Osteocyte (in vitro differentiated cells): ENCODE measurements around the gene CLPSL1. TPM values are rescaled to one million over a fixed set of nuclear protein-coding genes. Genes with fewer than 3 reads are reported as not detected.

Experiments used
- DNase-seq: peaks from one replicate; pipeline ENCODE4 v3.0.0; 2021; ENCODE audit warnings: mixed read lengths; ENCODE audit not compliant: unreplicated experiment; ENCODE audit errors: extremely low spot score
- H3K27ac Mint-ChIP-seq: one replicate; pipeline ENCODE4 v1.8.0; 2021; ENCODE audit warnings: mild to moderate bottlenecking, mixed read lengths; ENCODE audit not compliant: unreplicated experiment
- H3K27me3 Mint-ChIP-seq: one replicate; pipeline ENCODE4 v1.8.0; 2021; ENCODE audit warnings: mixed read lengths; ENCODE audit not compliant: unreplicated experiment
- H3K36me3 Mint-ChIP-seq: one replicate; pipeline ENCODE4 v1.8.0; 2021; ENCODE audit warnings: mixed read lengths; ENCODE audit not compliant: unreplicated experiment
- H3K4me1 Mint-ChIP-seq: one replicate; pipeline ENCODE4 v1.8.0; 2021; ENCODE audit warnings: mixed read lengths; ENCODE audit not compliant: unreplicated experiment
- H3K4me3 Mint-ChIP-seq: one replicate; pipeline ENCODE4 v1.8.0; 2021; ENCODE audit warnings: mild to moderate bottlenecking, moderate library complexity, mixed read lengths; ENCODE audit not compliant: unreplicated experiment
- H3K9me3 Mint-ChIP-seq: one replicate; pipeline ENCODE4 v1.8.0; 2021; ENCODE audit warnings: mixed read lengths; ENCODE audit not compliant: unreplicated experiment
- total RNA-seq: library from RNA; stranded (reverse); gene quantifications from 2 replicates; pipeline ENCODE4 v1.2.1, GENCODE V29; 2021
- TF ChIP-seq, protein P1 (sequence below): fragments of 200-600 bp; sonication (generic); IDR thresholded peaks from 2 replicates; pipeline ENCODE4 v1.5.0; 2021; ENCODE audit warnings: antibody characterized with exemption, mild to moderate bottlenecking, moderate library complexity

Gene CLPSL1
- total RNA-seq, 1 donor from 2014 or later: not detected

DNA sequence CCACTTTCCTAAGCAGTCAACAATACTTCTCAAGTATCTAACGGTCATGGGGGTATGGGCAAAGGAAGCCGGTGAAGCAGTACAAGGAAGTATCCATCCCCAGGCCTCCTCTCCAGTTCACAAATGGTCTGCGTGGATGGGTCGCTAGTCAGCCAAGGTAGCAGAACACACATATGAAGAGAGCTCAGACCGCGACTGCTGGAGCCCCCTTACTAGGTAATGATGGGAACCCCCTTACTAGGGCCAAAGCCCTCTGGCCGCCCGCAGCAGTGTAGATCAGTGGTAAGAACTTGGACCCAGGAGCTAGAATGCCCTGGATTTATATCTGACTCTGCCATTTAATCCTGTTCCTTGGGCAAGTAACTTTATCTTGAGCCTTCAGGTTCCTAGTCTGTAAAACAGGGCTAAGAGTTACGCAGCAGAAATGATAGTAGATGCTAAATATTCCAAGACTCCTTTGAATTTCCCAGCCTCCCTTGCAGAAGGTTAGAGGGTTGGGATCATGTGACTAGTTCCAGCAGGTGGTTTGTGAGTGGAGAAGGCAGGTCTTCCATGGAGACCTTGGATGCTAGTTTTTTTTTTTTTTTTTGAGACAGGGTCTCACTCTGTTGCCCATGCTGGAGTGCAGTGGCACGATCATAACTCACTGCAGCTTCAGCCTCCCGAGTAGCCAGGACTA lies 6.6 kb upstream of the CLPSL1 start:
- Mint-ChIP-seq H3K4me3 (no peak overlapping the region), H3K9me3 (no peaks in the 10 kb centered on the region), H3K4me1 (peaks cover 4% of the 10 kb centered on the region), H3K27me3 (peaks cover 21% of the 10 kb centered on the region), H3K36me3 (no peaks in the 10 kb centered on the region), H3K27ac (no peak overlapping the region)
- DNase-seq: no peak
- TF ChIP-seq, protein P1, sequence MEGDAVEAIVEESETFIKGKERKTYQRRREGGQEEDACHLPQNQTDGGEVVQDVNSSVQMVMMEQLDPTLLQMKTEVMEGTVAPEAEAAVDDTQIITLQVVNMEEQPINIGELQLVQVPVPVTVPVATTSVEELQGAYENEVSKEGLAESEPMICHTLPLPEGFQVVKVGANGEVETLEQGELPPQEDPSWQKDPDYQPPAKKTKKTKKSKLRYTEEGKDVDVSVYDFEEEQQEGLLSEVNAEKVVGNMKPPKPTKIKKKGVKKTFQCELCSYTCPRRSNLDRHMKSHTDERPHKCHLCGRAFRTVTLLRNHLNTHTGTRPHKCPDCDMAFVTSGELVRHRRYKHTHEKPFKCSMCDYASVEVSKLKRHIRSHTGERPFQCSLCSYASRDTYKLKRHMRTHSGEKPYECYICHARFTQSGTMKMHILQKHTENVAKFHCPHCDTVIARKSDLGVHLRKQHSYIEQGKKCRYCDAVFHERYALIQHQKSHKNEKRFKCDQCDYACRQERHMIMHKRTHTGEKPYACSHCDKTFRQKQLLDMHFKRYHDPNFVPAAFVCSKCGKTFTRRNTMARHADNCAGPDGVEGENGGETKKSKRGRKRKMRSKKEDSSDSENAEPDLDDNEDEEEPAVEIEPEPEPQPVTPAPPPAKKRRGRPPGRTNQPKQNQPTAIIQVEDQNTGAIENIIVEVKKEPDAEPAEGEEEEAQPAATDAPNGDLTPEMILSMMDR: no peak

GRCh38 chr6:35775031-35775430 lies 5.8 kb upstream of the CLPSL1 start:
- H3K27ac Mint-ChIP-seq: no peak overlapping the region
- TF ChIP-seq, protein P1: no peak
- no peak for DNase-seq
- H3K36me3 Mint-ChIP-seq: no peaks in the 10 kb centered on the region
- no peak overlapping the region for H3K4me3 Mint-ChIP-seq
- H3K27me3 Mint-ChIP-seq: peaks cover 20% of the 10 kb centered on the region
- H3K4me1 Mint-ChIP-seq: peaks cover 4% of the 10 kb centered on the region
- no peaks in the 10 kb centered on the region for H3K9me3 Mint-ChIP-seq

- TF ChIP-seq, protein P1: no peak
- H3K4me3 Mint-ChIP-seq: peak within 1 kb of the TSS; percentile 72
- no peaks in the 10 kb centered on the region for H3K36me3 Mint-ChIP-seq
- DNase-seq: no peak
- no peaks in the 10 kb centered on the region for H3K9me3 Mint-ChIP-seq
- H3K27ac Mint-ChIP-seq: no peak within 1 kb of the TSS
- peaks cover 4% of the 10 kb centered on the region for H3K4me1 Mint-ChIP-seq
- peaks cover 23% of the 10 kb centered on the region for H3K27me3 Mint-ChIP-seq
Observed at GRCh38 chr6:35776364-35777215, 4.2 kb upstream of the CLPSL1 start, which contains the start of gene CLPSL2. TSS of gene CLPSL2 (plus strand) at chr6:35776598. CDS start at chr6:35776619, 21 bp downstream.

- H3K27me3 Mint-ChIP-seq: peaks cover 25% of the 10 kb centered on the region
- no peaks in the 10 kb centered on the region for H3K36me3 Mint-ChIP-seq
- H3K4me3 Mint-ChIP-seq: peak overlapping the region; percentile 52
- DNase-seq: no peak
- H3K9me3 Mint-ChIP-seq: no peaks in the 10 kb centered on the region
- H3K27ac Mint-ChIP-seq: no peak overlapping the region
- peaks cover 4% of the 10 kb centered on the region for H3K4me1 Mint-ChIP-seq
- TF ChIP-seq, protein P1: no peak
Observed at GRCh38 chr6:35777356-35778102, 3.3 kb upstream of the CLPSL1 start.
